ENCODE data around the gene SORBS2.
"Not testable (repeated sequence)": the region's sequence is repeated elsewhere in the genome, so short reads cannot be mapped to it uniquely, and the experiment has no call there.

SORBS2 gene

DNA sequence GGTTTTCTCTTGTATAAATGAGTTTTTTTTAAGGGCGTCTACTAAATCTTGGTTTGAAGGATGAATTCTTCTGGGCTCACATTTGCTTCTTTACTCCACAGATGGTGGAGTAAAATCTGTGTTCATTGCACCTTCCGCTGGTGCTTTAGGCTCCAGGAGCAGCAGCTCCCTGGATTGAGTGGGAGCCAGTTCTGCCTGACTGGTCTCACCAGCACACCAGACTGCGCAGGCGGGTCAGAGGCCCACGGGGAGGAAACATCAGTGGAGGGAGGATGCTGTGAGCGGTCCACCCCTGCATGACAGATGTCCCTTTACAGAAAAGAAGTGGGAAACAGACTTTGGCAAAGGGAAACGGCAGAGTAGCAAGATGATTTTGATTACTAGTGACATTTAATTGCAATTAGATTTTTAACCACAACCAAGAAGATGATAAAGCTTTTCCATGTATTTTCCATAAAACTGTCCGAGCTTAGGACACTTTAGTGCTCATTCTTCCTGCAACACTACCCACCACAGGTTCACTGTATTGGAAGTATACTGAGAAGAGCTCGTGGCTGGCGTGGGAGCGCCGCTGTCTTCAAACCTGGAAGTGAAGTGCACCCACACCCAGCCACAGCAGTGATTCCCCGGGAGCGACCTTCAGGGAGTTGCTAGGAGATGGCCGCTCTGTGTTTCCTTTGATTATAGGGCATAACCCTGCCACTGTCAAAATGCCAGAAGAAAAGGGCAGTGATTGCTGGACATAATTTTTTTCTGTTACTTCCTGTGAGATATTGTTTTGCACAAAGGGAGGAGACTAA, 95.2 kb downstream of the SORBS2 start:
- DNase-seq (ENCODE audit: low read depth in 2 of 2, low spot score in 1 of 2): no peak

DNA sequence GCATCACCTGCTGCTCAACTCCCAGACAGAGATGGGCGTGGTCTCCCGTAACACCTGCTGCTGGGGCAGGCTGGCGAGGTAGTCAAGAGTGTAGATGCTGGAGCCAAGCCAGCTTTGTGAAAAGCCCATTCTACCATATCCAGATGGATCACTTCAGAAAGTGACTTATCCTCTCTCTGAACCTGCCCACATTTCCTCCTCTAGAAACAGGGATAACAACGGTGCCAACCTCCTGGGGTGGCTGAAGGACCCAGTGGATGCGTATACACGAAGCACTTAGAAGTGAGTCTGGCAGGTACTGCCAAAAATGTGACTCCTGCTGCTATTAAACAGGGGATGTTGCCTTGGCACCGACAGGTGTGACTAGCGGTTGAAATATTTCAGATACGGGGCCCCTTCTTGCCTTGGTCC, 95.8 kb downstream of the SORBS2 start:
- no peak for DNase-seq (ENCODE audit: low read depth in 2 of 2, low spot score in 1 of 2)

DNA sequence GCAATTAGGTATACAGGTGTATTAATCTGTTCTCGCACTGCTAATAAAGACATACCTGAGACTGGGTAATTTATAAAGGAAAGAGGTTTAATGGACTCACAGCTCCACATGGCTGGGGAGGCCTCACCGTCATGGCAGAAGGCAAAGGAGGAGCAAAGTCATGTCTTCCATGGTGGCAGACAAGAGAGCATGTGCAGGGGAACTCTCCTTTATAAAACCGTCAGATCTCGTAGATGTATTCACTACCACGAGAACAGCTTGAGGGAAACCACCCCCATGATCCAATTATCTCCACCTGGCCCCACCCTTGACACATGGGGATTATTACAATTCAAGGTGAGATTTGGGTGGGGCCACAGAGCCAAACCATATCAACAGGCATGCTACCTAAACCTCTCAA, 97.5 kb downstream of the SORBS2 start:
- not testable (repeated sequence) for DNase-seq (ENCODE audit: low read depth in 2 of 2, low spot score in 1 of 2)

DNA sequence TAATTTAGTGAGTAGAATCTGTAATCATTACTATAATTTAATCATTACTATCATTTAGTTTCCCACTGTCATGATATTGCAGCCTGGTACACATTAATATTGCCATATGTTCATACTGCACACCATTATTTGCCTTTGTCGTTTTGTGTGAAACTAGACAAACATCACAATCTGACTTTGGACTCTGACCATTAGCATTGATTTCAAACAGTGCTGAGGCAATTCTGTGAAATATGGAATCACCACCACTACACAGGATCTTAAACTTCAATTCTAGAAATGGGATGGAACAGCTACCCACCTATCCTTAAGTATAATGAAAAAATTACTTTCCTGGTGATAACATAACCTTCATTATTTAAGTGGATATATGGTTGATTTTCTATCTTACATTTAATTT, 98.3 kb downstream of the SORBS2 start:
- DNase-seq (ENCODE audit: low read depth in 2 of 2, low spot score in 1 of 2): no peak

DNA sequence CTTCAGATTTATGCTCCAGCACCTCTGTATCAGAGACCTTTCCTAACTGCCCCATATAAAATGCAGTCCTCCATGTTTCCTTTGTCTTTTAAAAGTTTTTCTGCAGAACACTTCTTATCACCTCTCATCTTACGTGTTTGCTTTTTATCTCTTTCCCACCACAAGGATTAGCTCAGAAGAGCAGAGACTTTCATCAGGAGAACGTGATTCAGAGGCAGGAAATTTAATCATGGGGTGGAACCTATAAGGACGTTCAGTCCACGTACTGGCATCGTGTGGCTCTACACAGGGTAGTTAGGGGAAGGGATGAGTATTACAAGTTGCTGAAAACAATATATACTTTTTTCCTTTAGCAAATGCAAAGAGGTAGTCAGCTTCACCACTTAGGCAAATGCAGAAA, 98.7 kb downstream of the SORBS2 start:
- no peak for DNase-seq (ENCODE audit: low read depth in 2 of 2, low spot score in 1 of 2)

DNA sequence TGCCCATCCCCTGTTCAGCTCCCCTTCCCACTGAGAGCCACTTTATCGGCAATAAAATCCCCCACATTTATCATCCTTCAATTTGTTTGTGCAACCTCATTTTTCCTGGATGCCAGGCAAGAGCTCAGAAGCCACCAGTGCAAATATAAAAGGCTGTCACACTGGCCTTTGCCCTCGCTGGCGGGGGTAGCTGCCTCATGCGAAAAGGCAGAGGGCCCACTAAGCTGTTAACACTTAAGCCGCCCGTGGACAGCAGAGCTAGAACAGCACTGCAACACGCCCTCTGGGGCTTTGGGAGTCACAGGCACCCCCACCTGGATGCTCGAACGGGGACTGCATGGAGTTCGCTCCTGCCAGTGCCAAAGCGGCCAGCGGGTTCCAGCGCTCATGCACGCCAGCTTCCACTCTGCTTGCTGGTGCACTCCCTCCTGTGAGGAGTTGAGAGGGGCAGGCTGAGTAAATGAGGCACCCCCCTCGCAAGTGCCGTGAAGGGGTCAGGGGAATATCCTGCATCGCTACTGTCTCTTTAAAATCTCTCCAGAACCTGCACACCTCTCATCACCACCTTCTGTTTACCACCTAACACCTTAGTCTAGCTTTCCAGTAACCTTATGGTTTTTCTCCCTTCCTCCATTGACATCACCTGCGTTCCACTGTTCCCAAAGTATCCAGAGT, 99.5 kb downstream of the SORBS2 start:
- no peak for DNase-seq (ENCODE audit: low read depth in 2 of 2, low spot score in 1 of 2)

DNA sequence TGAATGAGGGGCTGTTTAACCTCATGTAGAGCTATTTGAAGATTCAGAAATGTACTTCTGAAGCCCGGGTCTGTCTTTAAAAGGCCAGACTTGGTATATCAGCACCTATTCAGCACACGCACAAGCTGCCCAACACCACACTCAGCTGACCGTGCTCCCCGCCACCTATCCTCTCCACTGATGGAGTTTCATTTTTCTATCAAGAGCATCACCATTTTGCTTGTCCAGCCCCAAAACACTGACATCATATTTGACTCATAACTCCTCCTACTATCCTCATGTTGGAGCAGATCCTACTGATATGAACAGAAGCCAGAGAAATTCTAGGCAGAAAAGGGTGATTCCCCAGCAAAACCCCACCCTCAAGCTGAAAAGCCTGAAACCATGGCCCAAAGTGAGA, 100.3 kb downstream of the SORBS2 start:
- no peak for DNase-seq (ENCODE audit: low read depth in 2 of 2, low spot score in 1 of 2)

DNA sequence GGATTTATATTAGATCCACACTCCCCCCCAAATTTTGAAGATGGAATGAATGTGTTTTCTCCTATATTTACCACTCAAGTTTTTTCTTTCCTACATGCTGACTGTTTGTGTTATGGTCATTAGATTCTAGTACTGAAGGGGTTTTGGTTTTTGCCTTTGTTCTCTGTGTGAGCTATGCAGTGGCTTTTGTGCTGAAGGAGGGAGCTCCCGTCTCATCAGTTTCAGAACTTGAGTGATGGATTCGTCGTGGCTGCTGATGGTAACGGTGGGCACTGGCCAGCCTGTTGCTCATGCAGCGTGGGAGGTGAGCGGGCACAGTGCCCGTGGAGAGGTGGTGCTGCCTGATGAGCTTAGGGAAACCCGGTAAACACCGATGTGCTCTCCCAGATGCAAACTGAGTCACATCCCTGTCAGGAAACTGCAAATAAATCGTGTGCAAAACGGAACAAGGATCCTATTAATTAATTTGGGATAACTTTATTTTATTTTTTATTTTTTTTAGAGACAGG, 101.5 kb downstream of the SORBS2 start:
- DNase-seq (ENCODE audit: low read depth in 2 of 2, low spot score in 1 of 2): no peak

DNA sequence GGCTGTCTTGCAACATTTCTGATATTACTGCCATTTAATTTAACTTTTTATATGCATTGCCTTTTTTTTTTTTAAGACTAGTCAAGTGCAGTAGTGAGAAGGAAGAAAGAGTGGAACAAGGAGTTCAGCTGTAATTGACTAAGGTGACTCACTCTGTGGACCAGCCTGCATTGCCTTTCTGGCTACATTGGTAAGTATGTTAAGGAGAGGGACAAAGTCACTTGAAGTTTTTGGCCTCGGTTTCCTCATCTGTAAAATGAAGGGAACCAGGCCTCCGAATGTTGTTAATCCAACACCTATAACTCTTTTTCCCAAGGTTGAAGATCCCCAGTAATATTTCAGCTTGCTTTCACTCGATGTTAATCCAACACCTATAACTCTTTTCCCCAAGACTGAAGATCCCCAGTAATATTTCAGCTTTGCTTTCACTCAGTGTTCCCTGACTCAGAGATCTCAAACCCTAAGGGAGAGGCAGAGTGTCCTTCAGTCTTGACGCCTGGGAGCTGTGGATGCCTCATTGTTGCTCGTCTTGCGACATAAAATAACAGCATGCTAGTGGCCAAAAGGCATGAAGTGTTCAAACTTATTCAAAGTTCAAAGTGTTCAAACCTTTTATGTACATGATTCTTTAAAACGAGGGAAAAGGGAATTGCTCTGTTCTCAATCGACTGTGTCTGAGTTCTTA, 102.0 kb downstream of the SORBS2 start:
- DNase-seq (ENCODE audit: low read depth in 2 of 2, low spot score in 1 of 2): no peak

DNA sequence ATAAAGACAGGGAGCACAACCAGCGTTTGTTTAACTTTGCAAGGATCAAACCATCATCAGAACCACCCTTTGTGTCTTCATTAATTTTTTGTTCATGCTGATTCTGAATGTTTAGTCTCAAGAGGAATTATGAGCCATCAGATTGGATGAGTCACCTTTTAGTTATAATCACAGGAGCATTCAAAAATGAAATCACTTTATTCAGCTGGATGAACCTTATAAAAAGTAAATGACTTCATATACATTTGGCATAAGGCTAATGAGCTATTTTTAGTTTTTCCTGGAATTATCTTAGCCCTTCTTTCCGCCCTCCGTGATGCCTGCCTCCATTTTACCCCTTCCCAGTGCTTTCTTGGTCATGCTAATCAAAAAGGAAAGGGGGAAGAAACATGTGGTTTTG, 103.6 kb downstream of the SORBS2 start:
- no peak for DNase-seq (ENCODE audit: low read depth in 2 of 2, low spot score in 1 of 2)

DNA sequence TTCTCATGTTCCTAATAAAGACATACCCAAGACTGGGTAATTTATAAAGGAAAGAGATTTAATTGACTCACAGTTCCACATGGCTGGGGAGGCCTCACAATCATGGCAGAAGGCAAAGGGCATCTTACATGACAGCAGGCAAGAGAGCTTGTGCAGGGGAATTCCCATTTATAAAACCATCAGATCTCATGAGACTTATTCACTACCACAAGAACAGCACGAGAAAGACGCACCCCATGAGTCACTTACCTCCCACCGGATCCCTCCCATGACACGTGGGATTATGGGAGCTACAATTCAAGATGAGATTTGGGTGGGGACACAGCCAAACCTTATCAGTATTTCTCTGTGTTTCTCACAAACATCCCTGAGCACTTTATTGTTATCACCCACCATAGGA, 104.4 kb downstream of the SORBS2 start:
- DNase-seq (ENCODE audit: low read depth in 2 of 2, low spot score in 1 of 2): not testable (repeated sequence)

DNA sequence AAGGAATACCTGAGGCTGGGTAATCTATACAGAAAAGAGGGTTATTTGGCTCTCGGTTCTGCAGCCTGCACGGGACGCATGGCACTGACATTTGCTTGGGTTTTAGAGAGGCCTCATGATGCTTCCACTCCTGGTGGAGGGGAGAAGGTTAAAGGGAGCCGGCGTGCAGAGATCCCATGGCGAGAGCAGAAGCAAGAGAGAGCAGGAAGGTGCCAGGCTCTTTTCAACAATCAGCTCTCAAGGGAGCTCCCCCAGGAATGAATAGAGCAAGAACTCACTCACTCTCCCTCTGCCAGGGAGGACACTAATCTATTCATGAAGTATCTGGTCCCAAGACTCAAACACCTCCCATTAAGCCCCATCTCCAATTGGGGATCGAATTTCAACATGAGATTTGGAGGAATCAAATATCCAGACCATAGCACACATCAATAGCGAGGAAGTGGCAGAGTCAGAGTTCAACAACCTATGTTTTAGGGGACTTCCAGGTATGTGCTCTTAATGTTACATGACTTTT, 109.8 kb downstream of the SORBS2 start:
- DNase-seq (ENCODE audit: low read depth in 2 of 2, low spot score in 1 of 2): no peak

DNA sequence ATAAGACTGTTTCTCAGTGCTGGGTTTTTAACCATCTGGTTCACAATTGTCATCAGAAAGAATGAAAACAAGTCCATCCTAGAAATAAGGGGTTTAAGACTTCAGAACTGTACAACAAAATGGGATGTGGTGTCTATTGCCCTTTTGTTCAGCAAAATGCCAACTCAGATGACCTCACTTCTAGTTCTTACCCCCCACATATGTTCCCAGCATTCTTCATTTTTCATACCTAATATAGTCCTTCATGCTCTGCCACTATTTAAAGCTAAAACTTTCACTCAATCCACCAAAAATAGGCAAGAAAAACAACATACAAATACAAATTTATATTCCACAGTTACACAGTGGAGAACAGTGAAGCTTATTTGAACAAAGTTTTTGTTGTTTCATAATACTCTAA, 111.4 kb downstream of the SORBS2 start:
- DNase-seq (ENCODE audit: low read depth in 2 of 2, low spot score in 1 of 2): no peak

DNA sequence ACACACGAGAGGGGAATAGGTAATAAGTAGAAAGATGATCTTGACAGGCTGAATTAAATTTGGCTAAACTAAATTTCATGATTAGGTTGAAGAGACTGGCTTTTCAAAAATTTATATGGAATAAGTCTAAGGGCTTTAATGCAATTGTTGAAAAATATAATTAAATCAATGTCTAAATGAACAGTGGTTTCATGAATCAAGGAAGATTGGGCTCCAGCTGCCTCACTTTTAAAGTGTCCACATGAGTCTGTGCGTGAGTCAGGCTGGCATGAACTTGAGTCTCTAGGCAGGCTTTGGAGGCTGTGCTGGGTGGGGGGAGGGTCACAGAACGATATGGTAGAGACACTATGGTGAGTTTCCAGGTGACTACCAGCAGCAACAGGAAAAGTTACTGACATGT, 111.9 kb downstream of the SORBS2 start:
- no peak for DNase-seq (ENCODE audit: low read depth in 2 of 2, low spot score in 1 of 2)

DNA sequence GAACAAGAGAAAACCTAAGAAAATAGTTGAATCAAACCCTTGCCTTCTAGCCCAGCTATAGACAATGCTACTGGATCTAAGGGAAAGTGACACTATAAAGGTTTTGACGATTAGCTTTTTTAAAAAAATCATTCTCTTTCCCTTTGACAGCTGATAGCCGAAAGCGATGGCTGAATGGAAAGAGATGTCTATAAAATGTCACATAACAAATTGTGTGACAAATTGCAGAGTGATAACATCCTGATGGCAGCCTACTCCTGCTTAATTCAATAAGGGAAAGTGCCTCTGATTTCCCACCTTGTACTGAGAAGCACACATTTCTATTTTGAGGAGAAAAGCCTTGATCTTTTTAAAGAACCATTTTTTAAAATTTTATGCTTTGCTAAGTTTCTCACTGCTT, 114.5 kb downstream of the SORBS2 start:
- DNase-seq (ENCODE audit: low read depth in 2 of 2, low spot score in 1 of 2): no peak

DNA sequence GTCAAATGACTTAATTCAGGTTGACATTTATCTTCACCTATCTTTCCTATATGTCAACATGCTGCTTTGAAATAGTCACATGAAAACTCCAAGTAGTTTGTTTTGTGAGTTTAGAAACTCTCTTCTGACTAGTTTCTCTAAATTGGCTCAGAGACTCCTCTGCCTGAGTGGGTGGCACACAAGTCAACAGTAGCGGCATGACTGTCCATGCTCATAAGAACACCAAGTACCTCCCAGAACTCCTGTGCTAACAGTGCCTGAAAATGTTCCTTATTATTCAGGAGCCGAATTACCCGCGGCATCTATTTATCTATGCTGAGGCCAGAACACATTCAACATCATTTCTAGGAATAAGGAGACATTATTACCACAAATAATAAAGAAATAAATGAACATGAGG, 116.3 kb downstream of the SORBS2 start:
- no peak for DNase-seq (ENCODE audit: low read depth in 2 of 2, low spot score in 1 of 2)

DNA sequence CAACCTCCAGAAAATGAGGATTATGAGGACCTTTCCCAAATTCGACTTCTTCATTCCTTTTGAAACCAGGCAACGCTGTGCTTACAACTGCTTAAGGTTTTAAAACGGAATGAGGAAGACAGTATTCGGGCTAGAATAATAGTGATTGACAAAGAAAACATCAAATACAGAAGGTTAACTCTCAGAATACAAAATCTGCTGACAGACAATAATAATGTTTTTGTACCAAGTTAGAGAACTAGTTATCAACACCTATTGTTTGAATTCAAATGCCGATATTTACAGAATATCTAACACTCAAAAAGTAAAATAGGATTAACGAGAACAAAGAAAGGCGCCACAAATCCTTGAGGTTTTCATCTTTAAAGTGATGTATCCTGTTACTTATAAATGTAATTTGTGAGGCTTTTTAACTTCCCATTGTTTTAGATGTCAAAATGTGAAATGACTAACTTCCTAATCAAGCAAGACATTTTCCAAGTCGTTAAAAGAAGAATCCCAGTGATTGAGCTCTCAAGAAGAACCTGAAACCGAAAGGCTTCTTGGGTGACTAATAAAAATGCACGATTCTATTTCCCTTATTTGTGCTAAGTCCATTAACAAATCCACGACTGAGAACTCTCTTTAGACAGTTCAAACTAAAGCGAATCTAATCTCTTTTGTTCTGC, 118.3 kb downstream of the SORBS2 start:
- DNase-seq (ENCODE audit: low read depth in 2 of 2, low spot score in 1 of 2): no peak

DNA sequence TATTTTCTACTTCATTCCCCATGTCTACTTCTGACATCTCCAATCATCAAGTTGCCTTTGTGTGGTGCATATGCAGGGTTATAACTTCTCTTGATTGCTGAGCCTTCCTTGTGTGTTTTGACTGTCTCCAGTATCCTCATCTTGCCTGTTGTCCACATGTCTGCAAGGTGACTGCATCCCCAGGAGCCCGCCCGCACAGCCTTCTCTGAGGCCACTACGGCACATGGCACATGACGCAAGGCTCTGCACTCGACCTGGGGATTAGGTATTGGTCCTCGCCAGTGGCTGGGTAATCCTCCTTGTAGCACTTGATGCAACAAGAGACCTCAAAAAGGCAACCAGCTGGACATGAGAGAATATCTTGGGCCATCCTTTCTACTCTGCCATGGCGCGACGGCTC, 122.6 kb downstream of the SORBS2 start:
- DNase-seq (ENCODE audit: low read depth in 2 of 2, low spot score in 1 of 2): no peak

DNA sequence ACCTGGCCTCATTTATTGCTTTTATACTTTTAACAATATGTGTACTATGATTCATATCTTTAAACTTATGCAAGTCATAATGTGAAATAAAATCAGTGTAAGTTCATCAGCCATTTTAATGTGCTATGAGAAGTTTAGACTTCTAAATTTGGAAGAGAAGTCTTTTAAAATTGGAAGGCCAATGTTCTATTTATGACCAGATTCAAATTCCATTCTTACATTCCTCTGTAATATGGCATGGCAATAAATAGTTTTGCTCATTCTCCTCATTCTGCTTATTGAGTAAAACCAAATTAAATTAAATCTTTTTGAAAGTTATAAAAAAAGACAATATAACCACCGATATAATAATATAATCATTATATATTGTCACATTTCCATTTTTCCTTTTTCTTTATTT, 126.2 kb downstream of the SORBS2 start:
- DNase-seq (ENCODE audit: low read depth in 2 of 2, low spot score in 1 of 2): no peak

DNA sequence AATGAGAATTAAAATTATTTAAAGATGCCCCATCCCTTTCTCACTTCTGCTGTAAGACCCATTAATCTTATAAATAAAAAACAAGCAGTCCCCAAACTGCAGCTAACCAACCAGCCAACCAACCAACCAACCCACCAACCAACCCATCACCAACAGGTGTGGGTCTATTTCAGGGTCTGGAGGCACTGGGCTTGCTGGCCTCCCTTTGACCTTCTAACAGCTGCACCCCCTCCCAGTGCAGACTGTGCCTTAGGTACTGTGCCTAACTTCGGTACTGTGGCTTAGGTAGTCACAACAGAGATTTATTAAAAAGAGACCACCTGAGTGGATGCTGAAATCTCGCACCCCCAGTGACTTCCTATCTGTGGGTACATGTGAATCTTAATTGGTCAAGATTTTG, 128.1 kb downstream of the SORBS2 start:
- DNase-seq (ENCODE audit: low read depth in 2 of 2, low spot score in 1 of 2): no peak

DNA sequence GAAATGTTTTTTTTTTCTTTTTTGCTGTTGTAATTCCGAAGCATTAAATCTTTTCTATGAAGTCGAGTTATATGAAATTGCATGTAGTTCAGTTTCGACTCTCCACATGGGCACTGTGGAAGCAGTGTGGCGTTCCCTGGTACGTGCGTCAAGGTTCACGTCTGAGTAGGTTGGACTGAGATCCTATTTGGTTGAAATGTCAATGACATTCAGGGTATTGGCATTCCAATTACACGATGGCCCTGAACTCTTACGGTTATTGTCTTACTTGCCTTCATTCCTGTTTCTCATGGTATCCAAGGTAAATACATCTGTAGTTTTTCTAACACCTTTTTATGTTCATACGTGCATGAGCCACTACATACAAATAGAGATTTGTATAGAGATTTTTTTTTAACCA, 128.8 kb downstream of the SORBS2 start:
- DNase-seq (ENCODE audit: low read depth in 2 of 2, low spot score in 1 of 2): no peak

Data from stimulated activated CD8-positive, alpha-beta memory T cell treated with anti-CD3 and anti-CD28 coated beads, Interleukin-4, amount 100 ng/mL, for 4 hours (primary cell).